AG10803 (cell line): ENCODE measurements around the gene TMEM250.

Experiments used
- DNase-seq: peaks from one replicate; pipeline ENCODE4 v3.0.0; 2010; ENCODE audit warnings: low read depth
- H3K4me3 ChIP-seq: 2 replicates; pipeline ENCODE4 v1.5.1; 2011; ENCODE audit warnings: mild to moderate bottlenecking, low read length, control low read depth
- TF ChIP-seq, protein P1 (sequence below): conservative IDR thresholded peaks from 2 replicates; pipeline ENCODE4 v1.5.1; 2011; ENCODE audit warnings: mild to moderate bottlenecking, low read length, control low read depth, inconsistent platforms

The TMEM250 gene

GRCh38 chr9:136074706-136075105 is 44.0 kb downstream of the TMEM250 start:
- TF ChIP-seq, protein P1, sequence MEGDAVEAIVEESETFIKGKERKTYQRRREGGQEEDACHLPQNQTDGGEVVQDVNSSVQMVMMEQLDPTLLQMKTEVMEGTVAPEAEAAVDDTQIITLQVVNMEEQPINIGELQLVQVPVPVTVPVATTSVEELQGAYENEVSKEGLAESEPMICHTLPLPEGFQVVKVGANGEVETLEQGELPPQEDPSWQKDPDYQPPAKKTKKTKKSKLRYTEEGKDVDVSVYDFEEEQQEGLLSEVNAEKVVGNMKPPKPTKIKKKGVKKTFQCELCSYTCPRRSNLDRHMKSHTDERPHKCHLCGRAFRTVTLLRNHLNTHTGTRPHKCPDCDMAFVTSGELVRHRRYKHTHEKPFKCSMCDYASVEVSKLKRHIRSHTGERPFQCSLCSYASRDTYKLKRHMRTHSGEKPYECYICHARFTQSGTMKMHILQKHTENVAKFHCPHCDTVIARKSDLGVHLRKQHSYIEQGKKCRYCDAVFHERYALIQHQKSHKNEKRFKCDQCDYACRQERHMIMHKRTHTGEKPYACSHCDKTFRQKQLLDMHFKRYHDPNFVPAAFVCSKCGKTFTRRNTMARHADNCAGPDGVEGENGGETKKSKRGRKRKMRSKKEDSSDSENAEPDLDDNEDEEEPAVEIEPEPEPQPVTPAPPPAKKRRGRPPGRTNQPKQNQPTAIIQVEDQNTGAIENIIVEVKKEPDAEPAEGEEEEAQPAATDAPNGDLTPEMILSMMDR: no peak
- H3K4me3 ChIP-seq: no peak overlapping the region
- no peak for DNase-seq
